ENCODE measurements around the gene ZC3H7B. TPM values are rescaled to one million over a fixed set of nuclear protein-coding genes. Genes with fewer than 3 reads are reported as not detected.

The ZC3H7B gene
- total RNA-seq, 2 experiments from 2014 or later, result 29.5 to 32.7 TPM

GRCh38 chr22:41324821-41325528 is 23.6 kb downstream of the ZC3H7B start:
- no peak for ATAC-seq (ENCODE audit: poor library complexity)
- H3K27me3 Mint-ChIP-seq, result no peaks in the 10 kb centered on the region
- no peaks in the 10 kb centered on the region for H3K27me3 ChIP-seq (ENCODE audit: control insufficient read depth in 1 of 2, insufficient read depth in 2 of 2, low read length in 2 of 2)
- TF ChIP-seq CTCF (IDR thresholded peaks at IDR 0.05), result no peak
- no peaks in the 10 kb centered on the region for H3K9me3 ChIP-seq (ENCODE audit: control insufficient read depth in 1 of 2, insufficient read depth in 1 of 2, low read length in 2 of 2)
- no peak for DNase-seq
- no peak overlapping the region for H3K4me3 ChIP-seq (ENCODE audit: low read length)
- ChIA-PET POLR2A (no interaction called here), CTCF (no interaction called here)
- H3K27ac Mint-ChIP-seq, result no peak overlapping the region
- peaks cover 79% of the 10 kb centered on the region for H3K36me3 ChIP-seq (ENCODE audit: insufficient read depth, low read length)
- no peak overlapping the region for H3K4me3 Mint-ChIP-seq
- intact Hi-C loops (cut with DNase I, micrococcal nuclease), result no loop called here
- H3K36me3 Mint-ChIP-seq (ENCODE audit: low read depth), result peaks cover 89% of the 10 kb centered on the region
- no peaks in the 10 kb centered on the region for H3K4me1 ChIP-seq (ENCODE audit: insufficient read depth, low read length)
- H3K9me3 Mint-ChIP-seq, result no peaks in the 10 kb centered on the region
- no peak overlapping the region for H3K27ac ChIP-seq (ENCODE audit: low read depth in 1 of 2, low read length in 2 of 2)
- no peaks in the 10 kb centered on the region for H3K4me1 Mint-ChIP-seq (ENCODE audit: low read depth)

- Histone ChIP-seq H3K9me3 (ENCODE audit: control insufficient read depth in 1 of 2, insufficient read depth in 1 of 2, low read length in 2 of 2) (no peaks in the 10 kb centered on the region), H3K27ac (ENCODE audit: low read depth in 1 of 2, low read length in 2 of 2) (no peak overlapping the region), H3K36me3 (ENCODE audit: insufficient read depth, low read length) (peaks cover 82% of the 10 kb centered on the region), H3K4me1 (ENCODE audit: insufficient read depth, low read length) (no peaks in the 10 kb centered on the region), H3K27me3 (ENCODE audit: control insufficient read depth in 1 of 2, insufficient read depth in 2 of 2, low read length in 2 of 2) (no peaks in the 10 kb centered on the region), H3K4me3 (ENCODE audit: low read length) (no peak overlapping the region)
- Mint-ChIP-seq H3K27me3 (no peaks in the 10 kb centered on the region), H3K36me3 (ENCODE audit: low read depth) (peaks cover 86% of the 10 kb centered on the region), H3K4me3 (no peak overlapping the region), H3K9me3 (no peaks in the 10 kb centered on the region), H3K4me1 (ENCODE audit: low read depth) (no peaks in the 10 kb centered on the region), H3K27ac (no peak overlapping the region)
- intact Hi-C loops (cut with DNase I, micrococcal nuclease), result no loop called here
- DNase-seq, result no peak
- ATAC-seq (ENCODE audit: poor library complexity), result no peak
- CTCF ChIA-PET, result no interaction called here
- POLR2A ChIA-PET, result interaction anchor here (0.7 kb wide), 1 partner anchor 10 kb away, joined by 4 read pairs; no protein-coding TSS in a partner anchor
- no peak for TF ChIP-seq CTCF (IDR thresholded peaks at IDR 0.05)
These were observed 25.8 kb downstream of the ZC3H7B start for GRCh38 chr22:41327124-41327523.

- H3K36me3 ChIP-seq (ENCODE audit: insufficient read depth, low read length), result peaks cover 78% of the 10 kb centered on the region
- ATAC-seq (ENCODE audit: poor library complexity) (no peak), DNase-seq (no peak)
- no peaks in the 10 kb centered on the region for H3K9me3 ChIP-seq (ENCODE audit: control insufficient read depth in 1 of 2, insufficient read depth in 1 of 2, low read length in 2 of 2)
- no peak overlapping the region for H3K4me3 Mint-ChIP-seq
- H3K27ac Mint-ChIP-seq, result no peak overlapping the region
- H3K36me3 Mint-ChIP-seq (ENCODE audit: low read depth), result peaks cover 81% of the 10 kb centered on the region
- no peaks in the 10 kb centered on the region for H3K9me3 Mint-ChIP-seq
- H3K27me3 Mint-ChIP-seq, result no peaks in the 10 kb centered on the region
- TF ChIP-seq CTCF (IDR thresholded peaks at IDR 0.05), result no peak
- H3K27me3 ChIP-seq (ENCODE audit: control insufficient read depth in 1 of 2, insufficient read depth in 2 of 2, low read length in 2 of 2), result no peaks in the 10 kb centered on the region
- intact Hi-C loops (cut with DNase I, micrococcal nuclease), result no loop called here
- H3K27ac ChIP-seq (ENCODE audit: low read depth in 1 of 2, low read length in 2 of 2), result no peak overlapping the region
- POLR2A ChIA-PET, result no interaction called here
- H3K4me1 ChIP-seq (ENCODE audit: insufficient read depth, low read length), result no peaks in the 10 kb centered on the region
- CTCF ChIA-PET, result no interaction called here
- H3K4me3 ChIP-seq (ENCODE audit: low read length), result no peak overlapping the region
- peaks cover 2% of the 10 kb centered on the region for H3K4me1 Mint-ChIP-seq (ENCODE audit: low read depth)
These were observed 28.8 kb downstream of the ZC3H7B start for GRCh38 chr22:41330169-41330568.

Data from CD4-positive, alpha-beta T cell (primary cell).